ENCODE results near the gene CUBN.

Gene CUBN

GRCh38 chr10:16845248-16845647 is 284.4 kb downstream of the CUBN start:
- Histone ChIP-seq H3K4me2 (ENCODE audit: low read length) (no peak overlapping the region), H2BK15ac (replicated peaks; ENCODE audit: low read depth) (no peak overlapping the region), H3K4ac (ENCODE audit: low read depth, low read length) (no peak overlapping the region), H3K23ac (ENCODE audit: low read length) (no peak overlapping the region), H2BK5ac (ENCODE audit: low read length) (no peak overlapping the region), H3K18ac (ENCODE audit: low read length) (no peak overlapping the region), H3K79me2 (ENCODE audit: control insufficient read depth, insufficient read depth, low read length) (no peaks in the 10 kb centered on the region), H2AK5ac (ENCODE audit: low read length) (no peak overlapping the region), H3K36me3 (ENCODE audit: control insufficient read depth, insufficient read depth, low read length) (no peaks in the 10 kb centered on the region), H3K27me3 (ENCODE audit: insufficient read depth, low read length, poor library complexity) (no peaks in the 10 kb centered on the region), H2BK120ac (ENCODE audit: low read depth, low read length) (no peak overlapping the region), H4K5ac (ENCODE audit: low read length) (no peak overlapping the region), H3K79me1 (ENCODE audit: low read length) (no peaks in the 10 kb centered on the region), H3K9ac (ENCODE audit: low read length) (no peak overlapping the region), H3K4me3 (ENCODE audit: low read length) (no peak overlapping the region), H4K8ac (ENCODE audit: low read depth, low read length) (no peak overlapping the region), H3K27ac (ENCODE audit: low read depth, low read length) (no peak overlapping the region), H3K56ac (ENCODE audit: low read length) (no peak overlapping the region), H3K4me1 (ENCODE audit: control insufficient read depth, low read depth, low read length) (no peaks in the 10 kb centered on the region)
- no peak for DNase-seq

- no peak overlapping the region for H2AK5ac ChIP-seq (ENCODE audit: low read length)
- no peak overlapping the region for H4K8ac ChIP-seq (ENCODE audit: low read depth, low read length)
- H2BK15ac ChIP-seq (replicated peaks; ENCODE audit: low read depth): no peak overlapping the region
- no peak overlapping the region for H4K5ac ChIP-seq (ENCODE audit: low read length)
- no peak overlapping the region for H3K23ac ChIP-seq (ENCODE audit: low read length)
- no peaks in the 10 kb centered on the region for H3K4me1 ChIP-seq (ENCODE audit: control insufficient read depth, low read depth, low read length)
- no peak overlapping the region for H3K18ac ChIP-seq (ENCODE audit: low read length)
- WGBS (ENCODE audit: extremely low coverage, insufficient coverage, low lambda C conversion rate): no CpG with 5 or more reads among the region's 1 CpG
- H3K4me2 ChIP-seq (ENCODE audit: low read length): no peak overlapping the region
- H2BK120ac ChIP-seq (ENCODE audit: low read depth, low read length): no peak overlapping the region
- no peak overlapping the region for H3K9ac ChIP-seq (ENCODE audit: low read length)
- H3K4me3 ChIP-seq (ENCODE audit: low read length): no peak overlapping the region
- no peaks in the 10 kb centered on the region for H3K79me2 ChIP-seq (ENCODE audit: control insufficient read depth, insufficient read depth, low read length)
- H3K4ac ChIP-seq (ENCODE audit: low read depth, low read length): no peak overlapping the region
- H3K79me1 ChIP-seq (ENCODE audit: low read length): no peaks in the 10 kb centered on the region
- peak; percentile 70 for DNase-seq
- H3K27me3 ChIP-seq (ENCODE audit: insufficient read depth, low read length, poor library complexity): no peaks in the 10 kb centered on the region
- H3K36me3 ChIP-seq (ENCODE audit: control insufficient read depth, insufficient read depth, low read length): no peaks in the 10 kb centered on the region
- no peak overlapping the region for H3K27ac ChIP-seq (ENCODE audit: low read depth, low read length)
- no peak overlapping the region for H2BK5ac ChIP-seq (ENCODE audit: low read length)
- H3K56ac ChIP-seq (ENCODE audit: low read length): no peak overlapping the region
These were observed 286.2 kb downstream of the CUBN start for GRCh38 chr10:16843252-16843870.

- H3K27me3 ChIP-seq (ENCODE audit: insufficient read depth, low read length, poor library complexity): no peaks in the 10 kb centered on the region
- H4K5ac ChIP-seq (ENCODE audit: low read length): no peak overlapping the region
- no peaks in the 10 kb centered on the region for H3K79me1 ChIP-seq (ENCODE audit: low read length)
- no peak overlapping the region for H2BK120ac ChIP-seq (ENCODE audit: low read depth, low read length)
- H3K4me3 ChIP-seq (ENCODE audit: low read length): no peak overlapping the region
- no peak overlapping the region for H3K9ac ChIP-seq (ENCODE audit: low read length)
- H3K4me2 ChIP-seq (ENCODE audit: low read length): no peak overlapping the region
- H3K4me1 ChIP-seq (ENCODE audit: control insufficient read depth, low read depth, low read length): no peaks in the 10 kb centered on the region
- H4K8ac ChIP-seq (ENCODE audit: low read depth, low read length): no peak overlapping the region
- H3K23ac ChIP-seq (ENCODE audit: low read length): no peak overlapping the region
- no peaks in the 10 kb centered on the region for H3K36me3 ChIP-seq (ENCODE audit: control insufficient read depth, insufficient read depth, low read length)
- no peak overlapping the region for H3K27ac ChIP-seq (ENCODE audit: low read depth, low read length)
- no peak overlapping the region for H2BK5ac ChIP-seq (ENCODE audit: low read length)
- H3K56ac ChIP-seq (ENCODE audit: low read length): no peak overlapping the region
- DNase-seq: no peak
- WGBS (ENCODE audit: extremely low coverage, insufficient coverage, low lambda C conversion rate): no CpG with 5 or more reads among the region's 8 CpGs
- no peak overlapping the region for H2AK5ac ChIP-seq (ENCODE audit: low read length)
- no peak overlapping the region for H3K18ac ChIP-seq (ENCODE audit: low read length)
- H2BK15ac ChIP-seq (replicated peaks; ENCODE audit: low read depth): no peak overlapping the region
- H3K79me2 ChIP-seq (ENCODE audit: control insufficient read depth, insufficient read depth, low read length): no peaks in the 10 kb centered on the region
- H3K4ac ChIP-seq (ENCODE audit: low read depth, low read length): no peak overlapping the region
These were observed 294.4 kb downstream of the CUBN start for GRCh38 chr10:16835228-16835627.

- Histone ChIP-seq H3K27ac (ENCODE audit: low read depth, low read length) (no peak overlapping the region), H2BK5ac (ENCODE audit: low read length) (no peak overlapping the region), H2BK15ac (replicated peaks; ENCODE audit: low read depth) (no peak overlapping the region), H3K4me3 (ENCODE audit: low read length) (no peak overlapping the region), H3K79me2 (ENCODE audit: control insufficient read depth, insufficient read depth, low read length) (no peaks in the 10 kb centered on the region), H3K56ac (ENCODE audit: low read length) (no peak overlapping the region), H4K5ac (ENCODE audit: low read length) (no peak overlapping the region), H3K23ac (ENCODE audit: low read length) (no peak overlapping the region), H3K36me3 (ENCODE audit: control insufficient read depth, insufficient read depth, low read length) (no peaks in the 10 kb centered on the region), H2BK120ac (ENCODE audit: low read depth, low read length) (no peak overlapping the region), H4K8ac (ENCODE audit: low read depth, low read length) (no peak overlapping the region), H3K4me1 (ENCODE audit: control insufficient read depth, low read depth, low read length) (no peaks in the 10 kb centered on the region), H3K79me1 (ENCODE audit: low read length) (no peaks in the 10 kb centered on the region), H3K9ac (ENCODE audit: low read length) (no peak overlapping the region), H3K4me2 (ENCODE audit: low read length) (no peak overlapping the region), H2AK5ac (ENCODE audit: low read length) (no peak overlapping the region), H3K18ac (ENCODE audit: low read length) (no peak overlapping the region), H3K27me3 (ENCODE audit: insufficient read depth, low read length, poor library complexity) (no peaks in the 10 kb centered on the region), H3K4ac (ENCODE audit: low read depth, low read length) (no peak overlapping the region)
- DNase-seq: no peak
- no CpG with 5 or more reads among the region's 11 CpGs for WGBS (ENCODE audit: extremely low coverage, insufficient coverage, low lambda C conversion rate)
These were observed 297.1 kb downstream of the CUBN start for GRCh38 chr10:16832351-16833080.

- no peaks in the 10 kb centered on the region for H3K79me2 ChIP-seq (ENCODE audit: control insufficient read depth, insufficient read depth, low read length)
- H3K27ac ChIP-seq (ENCODE audit: low read depth, low read length): no peak overlapping the region
- no peak overlapping the region for H3K56ac ChIP-seq (ENCODE audit: low read length)
- H2BK15ac ChIP-seq (replicated peaks; ENCODE audit: low read depth): no peak overlapping the region
- no peak overlapping the region for H3K23ac ChIP-seq (ENCODE audit: low read length)
- no peaks in the 10 kb centered on the region for H3K27me3 ChIP-seq (ENCODE audit: insufficient read depth, low read length, poor library complexity)
- H3K79me1 ChIP-seq (ENCODE audit: low read length): no peaks in the 10 kb centered on the region
- H2BK120ac ChIP-seq (ENCODE audit: low read depth, low read length): no peak overlapping the region
- no peak overlapping the region for H4K8ac ChIP-seq (ENCODE audit: low read depth, low read length)
- H3K4me2 ChIP-seq (ENCODE audit: low read length): no peak overlapping the region
- DNase-seq: no peak
- H3K4me3 ChIP-seq (ENCODE audit: low read length): no peak overlapping the region
- H3K18ac ChIP-seq (ENCODE audit: low read length): no peak overlapping the region
- H4K5ac ChIP-seq (ENCODE audit: low read length): no peak overlapping the region
- H3K4me1 ChIP-seq (ENCODE audit: control insufficient read depth, low read depth, low read length): no peaks in the 10 kb centered on the region
- H3K36me3 ChIP-seq (ENCODE audit: control insufficient read depth, insufficient read depth, low read length): no peaks in the 10 kb centered on the region
- no peak overlapping the region for H3K9ac ChIP-seq (ENCODE audit: low read length)
- no peak overlapping the region for H3K4ac ChIP-seq (ENCODE audit: low read depth, low read length)
- H2AK5ac ChIP-seq (ENCODE audit: low read length): no peak overlapping the region
- WGBS (ENCODE audit: extremely low coverage, insufficient coverage, low lambda C conversion rate): no CpG with 5 or more reads among the region's 9 CpGs
- H2BK5ac ChIP-seq (ENCODE audit: low read length): no peak overlapping the region
These were observed 300.9 kb downstream of the CUBN start for GRCh38 chr10:16828701-16829175.
